Measurements from ENCODE around the gene CRYGC. TPM values are rescaled to one million over a fixed set of nuclear protein-coding genes. Genes with fewer than 3 reads are reported as not detected.
"Not testable (repeated sequence)": the region's sequence is repeated elsewhere in the genome, so short reads cannot be mapped to it uniquely, and the experiment has no call there.

CRYGC gene
- polyA plus RNA-seq, 12 donors = not detected

DNA sequence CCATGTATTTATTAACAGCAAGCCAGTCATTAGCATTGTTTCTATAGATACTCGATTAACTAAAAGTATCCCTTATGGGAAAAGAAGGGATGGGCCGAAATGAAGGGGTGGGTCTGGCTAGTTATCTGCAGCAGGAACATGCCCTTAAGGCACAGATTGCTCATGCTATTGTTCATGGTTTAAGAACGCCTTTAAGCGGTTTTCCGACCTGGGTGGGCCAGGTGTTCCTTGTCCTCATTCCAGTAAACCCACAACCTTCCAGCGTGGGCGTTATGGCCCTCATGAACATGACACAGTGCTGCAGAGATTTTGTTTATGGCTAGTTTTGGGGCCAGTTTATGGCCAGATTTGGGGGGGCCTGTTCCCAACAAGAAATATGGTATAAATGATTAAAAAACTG lies 8.7 kb upstream of the CRYGC start:
- DNase-seq = not testable (repeated sequence)

DNA sequence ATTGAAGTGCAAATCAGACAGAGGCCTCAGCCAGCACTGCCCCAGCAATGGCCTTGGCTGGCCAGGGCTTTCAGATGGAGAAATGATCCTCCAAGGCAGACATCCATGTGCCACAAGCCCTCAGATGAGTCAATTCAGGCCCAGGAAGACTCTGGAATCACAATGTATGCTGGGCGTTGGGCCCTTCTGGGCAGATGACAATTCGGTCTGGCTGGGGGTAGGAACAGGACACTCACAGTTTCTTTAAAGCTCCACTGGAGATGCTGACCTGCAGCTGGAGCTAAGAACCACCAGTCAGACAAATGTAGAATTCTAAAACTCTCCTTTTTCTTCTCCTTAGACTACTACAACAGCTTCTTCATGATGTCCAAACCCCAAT lies 7.1 kb upstream of the CRYGC start:
- no peak for DNase-seq

DNA sequence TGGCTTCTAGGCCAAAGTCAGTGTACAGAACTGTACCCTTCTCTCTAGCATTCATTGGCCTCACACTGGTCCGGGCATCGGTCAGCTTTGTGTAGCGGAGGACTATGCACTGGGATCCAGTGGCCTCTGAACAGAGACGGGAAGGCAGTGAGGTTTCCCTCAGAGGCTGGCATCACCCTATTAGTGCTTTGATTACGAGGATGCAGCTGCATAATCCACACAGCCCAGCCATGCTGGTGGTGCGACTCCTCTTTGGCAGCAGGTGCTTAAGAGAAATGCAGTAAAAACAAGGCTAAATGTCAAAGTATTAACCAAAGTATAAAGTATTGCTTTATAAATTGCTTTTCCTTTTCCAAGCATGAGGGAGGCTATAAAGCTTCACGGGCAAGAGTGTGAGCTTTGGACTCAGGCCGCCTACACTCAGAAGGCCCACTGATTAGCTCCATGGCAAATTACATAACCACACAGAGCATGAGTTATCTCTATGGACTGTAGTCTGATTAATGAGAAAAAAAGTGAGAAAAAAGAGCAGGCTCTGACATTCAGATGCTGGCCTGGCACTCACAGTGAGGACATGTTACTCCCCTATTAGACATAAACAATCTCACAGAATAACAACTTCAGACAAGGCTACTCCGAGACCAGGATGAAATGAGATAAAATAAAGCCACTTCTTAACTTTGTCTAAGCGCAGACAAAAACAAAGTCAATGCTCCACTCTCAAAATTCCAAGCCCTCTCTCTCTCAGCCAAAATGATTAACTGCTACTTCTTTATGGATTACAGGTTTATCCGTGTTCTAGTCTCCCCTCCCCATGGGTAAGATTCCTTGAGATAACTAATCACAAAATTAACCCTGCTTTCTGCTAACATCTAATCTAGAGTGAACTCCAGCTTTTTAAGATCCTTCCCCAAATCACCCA lies 6.4 kb upstream of the CRYGC start:
- DNase-seq = no peak

DNA sequence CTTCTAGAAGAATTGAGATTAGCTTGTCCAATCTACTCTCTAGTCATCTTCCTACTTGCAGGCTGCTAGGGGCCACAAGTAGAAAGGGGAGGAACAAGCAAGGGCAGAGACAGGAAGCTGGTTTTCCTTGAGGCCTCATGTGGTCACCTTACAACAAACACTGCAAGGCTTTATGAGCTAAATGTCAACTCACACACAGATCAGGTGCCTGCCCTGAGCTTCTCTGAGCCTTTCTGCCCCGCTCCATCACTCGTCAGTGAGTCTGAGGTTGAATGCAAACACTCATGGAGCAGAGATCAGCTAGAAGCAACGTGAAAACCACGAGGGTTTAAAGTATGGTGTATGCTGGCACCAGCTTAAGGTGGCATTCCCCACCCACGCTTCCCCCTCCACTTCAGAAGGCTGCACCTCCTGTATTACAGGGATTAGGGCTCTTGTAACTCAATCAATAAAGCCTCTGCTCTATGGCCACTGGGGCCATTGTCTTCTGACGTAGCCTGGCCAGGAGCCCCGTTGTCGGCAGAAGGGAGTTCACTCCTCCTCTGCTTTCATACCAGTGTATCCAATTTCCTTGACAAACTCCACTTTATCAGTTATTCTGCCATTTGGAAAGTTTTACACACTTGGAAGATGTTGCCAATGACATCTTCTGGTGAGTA lies 5.4 kb upstream of the CRYGC start:
- no peak for DNase-seq

DNA sequence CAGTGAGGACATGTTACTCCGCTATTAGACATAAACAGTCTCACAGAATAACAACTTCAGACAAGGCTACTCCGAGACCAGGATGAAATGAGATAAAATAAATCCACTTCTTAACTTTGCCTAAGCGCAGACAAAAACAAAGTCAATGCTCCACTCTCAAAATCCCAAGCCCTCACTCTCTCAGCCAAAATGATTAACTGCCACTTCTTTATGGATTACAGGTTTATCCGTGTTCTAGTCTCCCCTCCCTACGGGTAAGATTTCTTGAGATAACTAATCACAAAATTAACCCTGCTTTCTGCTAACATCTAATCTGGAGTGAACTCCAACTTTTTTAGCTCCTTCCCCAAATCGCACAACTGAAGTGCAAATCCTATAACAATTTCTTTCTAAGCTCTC lies 1.1 kb upstream of the CRYGC start:
- DNase-seq = no peak

DNA sequence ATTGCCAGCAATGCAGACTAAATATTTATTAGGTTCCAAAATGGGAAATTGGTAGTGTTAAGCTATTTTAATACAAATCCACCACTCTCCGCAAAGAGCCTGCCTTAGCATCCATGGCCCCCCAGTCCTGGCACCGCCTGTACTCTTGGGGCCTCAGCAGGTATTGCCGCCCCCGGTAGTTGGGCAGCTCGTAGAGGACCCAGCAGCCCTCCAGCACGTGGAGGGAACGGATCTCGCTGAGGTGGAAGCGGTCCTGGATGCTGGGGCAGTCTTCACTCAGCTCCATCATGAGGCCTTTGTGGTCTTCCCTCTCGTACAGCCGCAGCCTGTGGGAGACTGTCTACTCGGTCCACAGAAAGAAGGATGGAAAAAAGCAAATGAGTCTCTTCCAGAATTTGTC lies 1.5 kb downstream of the CRYGC start:
- DNase-seq = no peak

DNA sequence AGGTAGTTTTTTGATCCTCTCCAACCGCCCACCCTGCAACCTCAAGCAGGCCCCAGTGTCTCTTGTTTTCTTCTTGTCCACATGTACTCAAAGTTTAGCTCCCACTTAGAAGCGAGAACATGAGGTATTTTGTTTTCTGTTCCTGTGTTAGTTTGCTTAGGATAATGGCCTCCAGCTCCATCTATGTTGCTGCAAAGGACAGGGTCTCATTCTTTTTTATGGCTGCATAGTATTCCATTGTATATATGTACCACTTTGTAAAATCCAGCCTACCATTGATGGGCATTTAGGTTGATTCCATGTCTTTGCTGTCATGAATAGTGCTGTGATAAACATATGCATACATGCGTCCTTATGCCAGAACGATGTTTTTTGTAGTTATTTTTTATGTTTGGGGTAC lies 2.5 kb downstream of the CRYGC start:
- DNase-seq = no peak

DNA sequence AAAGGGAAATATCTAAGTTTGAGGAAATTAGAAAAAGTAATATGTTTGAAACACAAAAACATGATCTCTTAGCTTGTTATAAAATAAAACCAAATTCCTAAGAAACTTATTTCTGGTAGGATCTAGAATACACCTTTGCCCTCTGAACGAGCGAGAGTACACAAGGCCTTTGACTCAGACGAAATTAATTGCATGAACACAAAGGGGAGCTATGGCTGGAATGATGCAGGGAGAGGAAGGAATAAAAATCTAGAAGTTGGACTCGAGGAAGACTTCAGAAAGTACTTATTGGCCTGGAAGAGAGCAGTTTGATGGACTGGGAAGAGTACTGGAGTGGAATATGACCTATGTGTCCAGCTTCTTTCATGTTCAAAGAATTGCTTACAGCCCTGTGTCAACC lies 4.4 kb downstream of the CRYGC start:
- no peak for DNase-seq

DNA sequence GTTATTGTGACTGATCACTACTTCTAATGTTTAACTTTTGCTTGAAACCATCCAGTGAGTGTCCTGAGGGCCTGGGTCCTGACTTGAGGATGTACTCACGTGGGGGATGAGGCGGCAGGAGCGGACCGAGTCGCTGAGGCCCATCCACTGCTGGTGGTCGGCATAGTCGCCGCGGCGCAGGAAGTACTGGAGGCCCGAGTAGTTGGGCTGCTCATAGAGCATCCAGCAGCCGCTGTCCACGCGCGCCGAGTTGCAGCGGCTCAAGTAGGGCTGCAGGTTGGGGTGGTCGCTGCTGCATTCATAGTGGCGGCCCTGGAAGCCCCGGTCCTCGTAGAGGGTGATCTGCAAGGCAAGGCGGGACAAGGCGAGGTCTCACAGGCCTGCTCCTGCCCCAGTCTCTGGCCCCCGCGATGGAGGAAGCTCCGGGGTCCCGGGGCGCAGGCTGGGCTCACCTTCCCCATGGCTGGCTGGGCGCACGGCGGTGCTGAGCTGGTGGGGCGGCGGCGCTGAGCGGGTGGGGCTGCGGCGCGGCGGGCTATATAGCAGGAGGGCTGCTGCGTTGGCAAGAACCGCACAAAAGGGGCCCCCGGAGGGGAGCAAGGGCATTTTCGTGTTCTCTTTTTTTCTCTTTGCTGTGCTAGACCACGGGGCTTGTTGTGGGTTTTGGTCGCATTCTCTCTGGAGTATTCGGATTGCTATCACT lies 5.5 kb downstream of the CRYGC start, which contains the start of gene CRYGD:
TSS of gene CRYGD (minus strand) at position 512 of the 703 bp plus-strand sequence. CDS start at position 461, 51 bp downstream.
- DNase-seq = not testable (repeated sequence)

DNA sequence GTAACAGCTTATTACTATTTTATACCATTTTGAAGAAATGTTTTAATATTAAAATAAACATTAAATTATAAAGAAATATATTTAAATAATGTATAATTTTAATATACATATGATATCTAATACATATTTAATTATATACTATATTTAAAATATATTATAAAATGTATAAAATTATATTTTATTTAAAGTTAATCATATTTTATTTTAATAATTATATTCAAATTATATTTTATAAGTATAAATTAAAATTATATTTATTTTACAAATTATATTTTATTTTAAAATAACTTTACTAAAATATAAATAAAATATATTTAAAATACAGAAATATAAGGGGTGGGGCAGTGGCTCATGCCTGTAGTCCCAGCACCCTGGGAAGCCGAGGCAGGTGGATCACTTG lies 7.4 kb downstream of the CRYGC start:
- DNase-seq = no peak

DNA sequence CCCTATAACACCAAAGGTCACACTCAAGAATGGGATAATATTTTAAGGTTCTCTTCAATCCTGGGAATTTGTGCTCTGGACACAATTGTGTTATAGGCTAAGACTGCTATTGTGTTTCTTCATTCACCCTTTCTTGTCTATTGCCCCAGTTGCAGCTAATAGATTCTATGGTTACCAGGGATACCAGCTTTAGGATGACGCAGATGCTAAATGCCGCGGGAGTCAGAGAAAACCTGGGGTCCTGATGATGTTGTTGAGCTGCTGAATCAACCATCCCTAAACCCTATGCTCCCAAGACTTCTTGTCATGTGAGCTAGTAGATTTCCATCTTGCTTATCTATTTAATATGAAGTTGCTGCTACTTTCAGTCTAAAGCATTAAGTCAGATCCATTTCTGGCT lies 10.7 kb downstream of the CRYGC start:
- no peak for DNase-seq

DNA sequence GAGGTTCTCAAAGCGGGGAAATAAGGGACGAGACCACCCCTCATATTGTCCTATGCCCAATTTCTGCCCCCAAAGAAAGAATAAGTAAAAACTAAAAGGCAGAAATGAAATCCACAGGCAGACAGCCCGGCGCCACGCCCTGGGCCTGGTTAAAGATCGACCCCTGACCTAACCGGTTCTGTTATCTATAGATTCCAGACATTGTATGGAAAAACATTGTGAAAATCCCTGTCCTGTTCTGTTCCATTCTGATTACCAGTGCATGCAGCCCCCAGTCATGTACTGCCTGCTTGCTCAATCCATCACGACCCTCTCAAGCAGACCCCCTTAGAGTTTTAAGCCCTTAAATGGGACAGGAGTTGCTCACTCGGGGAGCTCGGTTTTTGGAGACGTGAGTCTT lies 12.2 kb downstream of the CRYGC start:
- not testable (repeated sequence) for DNase-seq

DNA sequence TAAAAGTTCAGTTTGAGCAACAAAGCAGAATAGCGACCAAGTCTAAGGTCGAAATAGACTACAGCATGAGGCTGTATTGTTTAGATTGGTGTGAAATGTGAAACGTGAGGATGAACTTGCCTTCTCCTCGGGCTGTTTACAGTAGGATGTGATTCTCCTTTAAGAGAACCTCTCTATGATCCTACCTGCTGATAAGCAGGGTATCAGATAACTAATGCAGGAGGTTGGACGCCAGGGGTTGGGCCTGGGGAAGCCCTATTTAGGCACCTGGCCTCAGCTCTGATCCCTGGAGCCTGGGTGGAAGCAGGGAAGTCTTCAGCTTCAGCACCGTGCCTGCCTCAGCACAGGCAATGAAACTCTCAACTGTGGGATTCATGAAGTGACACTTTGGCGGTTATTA lies 16.7 kb downstream of the CRYGC start:
- DNase-seq = no peak

DNA sequence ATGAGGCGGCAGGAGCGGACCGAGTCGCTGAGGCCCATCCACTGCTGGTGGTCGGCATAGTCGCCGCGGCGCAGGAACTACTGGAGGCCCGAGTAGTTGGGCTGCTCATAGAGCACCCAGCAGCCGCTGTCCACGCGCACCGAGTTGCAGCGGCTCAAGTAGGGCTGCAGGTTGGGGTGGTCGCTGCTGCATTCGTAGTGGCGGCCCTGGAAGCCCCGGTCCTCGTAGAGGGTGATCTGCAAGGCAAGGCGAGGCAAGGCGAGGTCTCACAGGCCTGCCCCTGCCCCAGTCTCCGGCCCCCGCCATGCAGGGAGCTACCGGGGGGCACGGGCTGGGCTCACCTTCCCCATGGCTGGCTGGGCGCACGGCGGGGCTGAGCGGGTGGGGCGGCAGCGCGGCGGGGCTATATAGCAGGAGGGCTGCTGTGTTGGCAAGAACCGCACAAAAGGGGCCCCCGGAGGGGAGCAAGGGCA lies 17.3 kb downstream of the CRYGC start:
- DNase-seq = not testable (repeated sequence)

DNA sequence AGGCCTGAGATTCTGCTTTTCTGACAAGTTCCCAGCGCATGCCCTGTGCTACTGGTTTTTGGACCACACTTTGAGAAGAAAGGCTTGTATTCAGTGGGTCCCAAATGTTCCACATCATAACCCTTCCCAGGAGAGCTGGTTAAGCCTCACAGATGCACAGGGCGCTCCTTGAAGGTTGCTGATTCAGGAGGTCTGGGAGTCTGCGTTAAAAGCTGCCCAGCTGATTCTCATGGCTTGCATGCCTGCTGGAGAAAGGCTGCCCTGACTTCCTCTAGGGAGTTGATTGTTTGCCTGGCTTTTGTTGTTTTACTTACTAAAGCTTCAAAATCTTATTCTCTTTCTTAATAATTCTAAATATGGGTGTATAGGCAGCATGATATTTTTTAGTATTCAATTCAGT lies 26.0 kb downstream of the CRYGC start:
- DNase-seq = no peak

DNA sequence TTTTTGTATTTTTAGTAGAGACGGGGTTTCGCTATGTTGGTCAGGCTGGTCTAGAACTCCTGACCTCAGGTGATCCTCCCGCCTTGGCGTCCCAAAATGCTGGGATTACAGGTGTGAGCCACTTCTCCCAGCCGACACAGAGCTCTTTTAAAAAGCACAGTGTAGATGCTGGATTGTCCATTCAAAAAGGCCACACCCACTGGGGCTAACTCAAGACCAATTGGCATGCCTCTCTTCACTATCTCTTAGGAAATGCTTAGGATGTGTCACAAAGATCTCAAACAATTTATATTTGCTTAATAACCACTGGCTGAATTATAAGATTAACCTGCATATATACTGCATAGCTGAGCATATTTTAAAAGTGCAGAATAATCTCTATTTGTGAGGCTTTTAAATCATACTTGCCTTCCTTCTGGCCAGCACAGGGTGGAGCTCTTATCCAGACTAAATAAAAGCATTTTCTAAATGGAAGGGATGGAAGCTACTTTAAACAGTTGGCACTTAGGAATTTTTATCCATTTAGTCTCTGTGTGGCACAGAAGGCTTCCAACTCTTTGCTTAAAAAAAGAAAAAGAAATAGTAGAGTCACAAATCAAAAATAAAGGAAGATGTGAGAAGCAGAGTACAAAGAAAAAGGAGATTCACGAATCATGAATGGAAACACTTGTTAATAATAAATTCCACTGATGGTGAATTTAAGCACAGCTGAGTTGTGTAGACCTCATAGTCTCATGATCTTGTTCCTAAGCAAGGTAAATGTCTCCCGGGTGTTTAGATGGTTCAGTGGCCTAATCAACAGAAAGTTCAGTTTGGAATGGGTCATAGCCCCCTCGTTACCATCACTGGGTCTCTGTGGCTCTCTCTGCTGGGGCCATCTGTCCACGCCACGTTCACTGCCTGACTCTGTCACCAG lies 27.7 kb downstream of the CRYGC start:
- DNase-seq = no peak

DNA sequence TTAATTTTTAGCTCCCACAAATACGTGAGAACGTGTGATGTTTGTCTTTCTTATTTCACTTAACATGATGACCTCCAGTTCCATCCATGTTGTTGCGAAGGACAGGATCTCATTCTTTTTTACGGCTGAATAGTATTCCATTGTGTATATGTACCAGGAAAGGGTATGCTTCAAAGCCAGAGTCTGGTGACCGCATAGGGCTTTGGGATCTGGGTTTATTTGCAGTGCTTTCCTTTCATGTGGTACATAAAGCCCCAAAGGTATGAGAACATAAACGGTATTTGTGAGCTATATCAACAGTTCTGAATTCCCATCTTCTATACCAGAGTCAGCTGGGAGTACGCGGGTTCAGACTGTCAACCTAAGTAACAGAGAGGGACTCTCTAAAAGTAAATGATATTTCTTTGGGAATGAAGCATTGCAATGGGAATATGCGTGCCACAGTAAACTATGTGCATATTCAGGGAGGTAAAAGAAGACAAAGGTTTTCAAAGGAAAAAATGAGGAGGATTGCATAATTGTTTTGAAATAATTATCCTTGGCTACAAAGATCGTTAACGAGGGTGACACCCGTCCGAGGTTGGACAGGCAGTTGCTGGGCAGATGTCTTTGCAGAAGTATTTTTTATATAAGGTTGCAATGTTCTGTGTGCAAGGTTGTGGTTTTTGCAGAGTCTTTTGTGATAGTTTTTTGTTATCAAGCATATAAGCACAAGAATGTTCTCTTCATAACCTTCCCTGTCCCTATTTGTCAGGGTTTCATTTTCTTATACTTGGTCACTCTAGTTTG lies 29.8 kb downstream of the CRYGC start:
- DNase-seq = no peak

DNA sequence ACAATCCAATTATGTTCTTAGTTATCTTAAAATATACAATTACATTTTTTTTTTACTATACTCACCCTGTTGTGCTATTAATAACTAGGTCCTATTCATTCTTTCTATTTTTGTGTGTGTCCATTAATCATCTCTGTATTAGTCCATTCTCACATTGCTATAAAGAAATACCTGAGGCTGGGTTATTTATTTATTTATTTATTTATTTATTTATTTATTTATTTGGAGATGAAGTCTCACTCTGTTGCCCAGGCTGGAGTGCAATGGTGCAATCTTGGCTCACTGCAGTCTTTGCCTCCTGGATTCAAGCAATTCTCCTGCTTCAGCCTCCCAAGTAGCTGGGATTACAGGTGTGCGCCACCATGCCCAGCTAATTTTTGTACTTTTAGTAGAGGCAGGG lies 30.9 kb downstream of the CRYGC start:
- DNase-seq = not testable (repeated sequence)

DNA sequence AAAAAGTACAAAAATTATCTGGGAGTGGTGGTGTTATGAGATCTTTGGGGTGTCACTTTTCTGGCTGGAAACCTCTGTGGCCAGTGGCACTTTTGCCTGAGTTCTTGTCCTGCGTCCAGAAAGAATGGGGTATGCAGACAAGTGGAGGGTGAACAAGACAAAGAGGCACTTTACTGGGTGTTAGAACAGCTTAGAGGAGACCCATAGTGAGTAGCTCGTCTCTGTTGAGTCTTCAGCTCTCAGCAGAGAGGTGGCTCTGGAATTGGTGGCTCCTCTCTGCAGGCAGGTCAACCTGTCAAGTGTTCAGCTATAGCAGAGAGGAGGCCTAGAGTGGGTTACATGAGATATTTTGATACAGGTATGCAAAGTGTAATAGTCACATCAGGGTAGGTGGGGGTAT lies 31.4 kb downstream of the CRYGC start:
- no peak for DNase-seq

DNA sequence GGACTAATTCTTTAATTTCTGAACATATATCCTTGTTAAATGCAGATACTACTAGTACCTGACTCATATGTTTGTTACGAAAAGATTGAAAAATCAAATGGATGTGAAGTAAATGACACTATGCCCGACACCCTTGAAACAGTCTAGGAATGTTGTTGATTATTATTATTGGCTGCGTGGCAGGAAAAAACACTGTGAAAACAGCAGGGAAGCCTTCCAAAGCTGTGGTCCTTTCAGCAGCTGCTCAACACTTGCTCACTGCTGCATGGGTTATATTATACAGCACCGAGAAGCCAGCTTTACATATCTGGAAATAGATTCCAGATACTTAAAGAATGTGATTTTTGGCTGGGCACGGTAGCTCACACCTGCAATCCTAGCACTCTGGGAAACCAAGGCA lies 31.8 kb downstream of the CRYGC start:
- DNase-seq = no peak

DNA sequence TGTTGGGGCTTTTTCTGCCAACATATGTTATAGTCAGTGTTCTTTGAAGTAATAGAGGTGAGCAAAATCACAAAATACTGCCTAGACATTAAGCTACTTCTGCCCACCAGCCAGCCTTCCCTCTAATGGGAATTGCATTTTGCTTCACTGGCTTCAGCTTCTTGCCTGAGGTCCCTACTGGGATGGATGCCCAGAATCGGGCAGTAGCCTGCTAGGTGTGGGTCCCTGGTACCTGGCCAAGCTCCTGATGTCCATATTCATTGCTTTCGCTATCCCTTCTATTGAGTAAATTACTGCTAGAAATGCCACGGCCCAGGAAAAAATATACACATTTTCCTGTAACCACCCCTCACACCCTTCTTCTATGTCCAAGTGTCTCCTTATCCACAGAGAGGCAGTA lies 32.3 kb downstream of the CRYGC start:
- DNase-seq = no peak
